Measurements from ENCODE around the gene CABP4.
A peak's percentile ranks its signal among the peaks of the same experiment; 100 is the strongest.
"Not testable (repeated sequence)": the region's sequence is repeated elsewhere in the genome, so short reads cannot be mapped to it uniquely, and the experiment has no call there.

CABP4 gene

DNA sequence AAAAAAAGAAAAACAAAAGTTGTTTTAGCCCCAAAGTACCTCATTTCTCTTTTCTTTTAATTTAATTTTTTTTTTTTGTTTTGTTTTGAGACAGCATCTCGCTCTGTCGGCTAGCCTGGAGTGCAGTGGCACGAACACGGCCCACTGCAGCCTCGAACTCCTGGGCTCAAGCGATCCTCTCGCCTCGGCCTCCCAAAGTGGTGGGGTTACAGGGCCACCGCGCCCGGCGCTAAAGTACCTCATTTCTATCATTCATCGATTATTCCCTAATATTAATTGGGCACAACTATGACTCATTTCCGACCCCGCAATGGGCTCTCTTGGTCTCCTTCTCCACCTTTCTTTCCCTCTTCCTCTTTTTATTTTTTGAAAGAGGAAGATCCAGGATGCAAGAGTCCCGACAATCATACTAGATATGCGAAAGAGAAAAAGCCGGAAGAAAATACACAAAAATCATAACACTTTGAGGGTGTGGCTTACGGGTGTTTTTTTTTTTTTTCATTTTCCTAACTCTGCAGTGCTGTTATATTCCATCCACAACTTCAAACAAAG, 27.2 kb downstream of the CABP4 start:
- Histone ChIP-seq H3K36me3 (ENCODE audit: low read depth) (peaks cover 1% of the 10 kb centered on the region; the same call in 1 of the 2 replicates), H3K27ac (ENCODE audit: poor library complexity, severe bottlenecking) (peak overlapping the region; percentile 40), H3K4me3 (ENCODE audit: severe bottlenecking) (peak overlapping the region; percentile 42), H3K9me3 (ENCODE audit: severe bottlenecking) (no peaks in the 10 kb centered on the region), H3K4me1 (ENCODE audit: insufficient read depth, poor library complexity, severe bottlenecking) (peaks cover 11% of the 10 kb centered on the region), H3K27me3 (ENCODE audit: insufficient read depth, poor library complexity, severe bottlenecking) (no peaks in the 10 kb centered on the region)
- ATAC-seq (ENCODE audit: low read depth) (no peak), DNase-seq (ENCODE audit: low spot score) (no peak)
- TF ChIP-seq, protein P1, sequence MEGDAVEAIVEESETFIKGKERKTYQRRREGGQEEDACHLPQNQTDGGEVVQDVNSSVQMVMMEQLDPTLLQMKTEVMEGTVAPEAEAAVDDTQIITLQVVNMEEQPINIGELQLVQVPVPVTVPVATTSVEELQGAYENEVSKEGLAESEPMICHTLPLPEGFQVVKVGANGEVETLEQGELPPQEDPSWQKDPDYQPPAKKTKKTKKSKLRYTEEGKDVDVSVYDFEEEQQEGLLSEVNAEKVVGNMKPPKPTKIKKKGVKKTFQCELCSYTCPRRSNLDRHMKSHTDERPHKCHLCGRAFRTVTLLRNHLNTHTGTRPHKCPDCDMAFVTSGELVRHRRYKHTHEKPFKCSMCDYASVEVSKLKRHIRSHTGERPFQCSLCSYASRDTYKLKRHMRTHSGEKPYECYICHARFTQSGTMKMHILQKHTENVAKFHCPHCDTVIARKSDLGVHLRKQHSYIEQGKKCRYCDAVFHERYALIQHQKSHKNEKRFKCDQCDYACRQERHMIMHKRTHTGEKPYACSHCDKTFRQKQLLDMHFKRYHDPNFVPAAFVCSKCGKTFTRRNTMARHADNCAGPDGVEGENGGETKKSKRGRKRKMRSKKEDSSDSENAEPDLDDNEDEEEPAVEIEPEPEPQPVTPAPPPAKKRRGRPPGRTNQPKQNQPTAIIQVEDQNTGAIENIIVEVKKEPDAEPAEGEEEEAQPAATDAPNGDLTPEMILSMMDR (IDR thresholded peaks at IDR 0.05; ENCODE audit: poor library complexity, severe bottlenecking), result no peak

GRCh38 chr11:67482827-67483798, 28.0 kb downstream of the CABP4 start, which contains the start of gene AIP:
Gene AIP (plus strand): TSS chr11:67483026. CDS start chr11:67483159, 133 bp downstream.
- Histone ChIP-seq H3K9me3 (ENCODE audit: severe bottlenecking) (no peaks in the 10 kb centered on the region), H3K27ac (ENCODE audit: poor library complexity, severe bottlenecking) (peak within 1 kb of the TSS; percentile 40), H3K27me3 (ENCODE audit: insufficient read depth, poor library complexity, severe bottlenecking) (no peaks in the 10 kb centered on the region), H3K4me1 (ENCODE audit: insufficient read depth, poor library complexity, severe bottlenecking) (peaks cover 11% of the 10 kb centered on the region), H3K4me3 (ENCODE audit: severe bottlenecking) (peak within 1 kb of the TSS; percentile 42), H3K36me3 (ENCODE audit: low read depth) (peaks cover 9% of the 10 kb centered on the region)
- TF ChIP-seq, protein P1 (IDR thresholded peaks at IDR 0.05; ENCODE audit: poor library complexity, severe bottlenecking), result no peak
- ATAC-seq (ENCODE audit: low read depth), result peak; percentile 99
- peak; percentile 95 for DNase-seq (ENCODE audit: low spot score)

- H3K4me1 ChIP-seq (ENCODE audit: insufficient read depth, poor library complexity, severe bottlenecking), result peaks cover 11% of the 10 kb centered on the region
- H3K9me3 ChIP-seq (ENCODE audit: severe bottlenecking), result no peaks in the 10 kb centered on the region
- ATAC-seq (ENCODE audit: low read depth) (no peak), DNase-seq (ENCODE audit: low spot score) (no peak)
- H3K36me3 ChIP-seq (ENCODE audit: low read depth), result peaks cover 10% of the 10 kb centered on the region
- peak overlapping the region; percentile 42 for H3K4me3 ChIP-seq (ENCODE audit: severe bottlenecking)
- H3K27me3 ChIP-seq (ENCODE audit: insufficient read depth, poor library complexity, severe bottlenecking), result no peaks in the 10 kb centered on the region
- TF ChIP-seq, protein P1 (IDR thresholded peaks at IDR 0.05; ENCODE audit: poor library complexity, severe bottlenecking), result no peak
- no peak overlapping the region for H3K27ac ChIP-seq (ENCODE audit: poor library complexity, severe bottlenecking)
Observed at GRCh38 chr11:67483831-67484665, 28.9 kb downstream of the CABP4 start.

DNA sequence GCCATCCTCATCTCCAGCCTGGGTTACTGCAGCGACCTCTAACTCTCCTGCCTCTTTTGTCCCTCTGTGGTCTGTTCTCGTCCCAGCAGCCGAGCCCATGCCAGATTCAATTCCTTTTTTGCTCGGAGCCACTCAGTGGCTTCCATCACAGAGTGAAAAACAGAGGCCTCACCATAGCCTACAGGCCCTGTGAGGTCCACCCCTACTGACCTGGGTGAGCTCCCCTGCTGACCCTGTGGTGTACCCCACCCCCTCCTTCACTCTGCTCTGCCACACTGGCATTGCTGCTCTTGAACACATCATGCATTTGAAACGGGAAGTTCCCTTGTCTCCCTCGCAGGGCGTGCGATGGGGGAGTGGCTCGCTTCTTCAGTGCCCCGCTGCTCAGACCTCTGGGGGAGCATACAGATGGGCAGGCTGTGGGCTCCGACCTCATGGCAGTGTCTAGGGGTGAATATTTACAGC, 29.7 kb downstream of the CABP4 start:
- peaks cover 11% of the 10 kb centered on the region for H3K4me1 ChIP-seq (ENCODE audit: insufficient read depth, poor library complexity, severe bottlenecking)
- no peak overlapping the region for H3K4me3 ChIP-seq (ENCODE audit: severe bottlenecking)
- TF ChIP-seq, protein P1 (IDR thresholded peaks at IDR 0.05; ENCODE audit: poor library complexity, severe bottlenecking), result no peak
- no peak for ATAC-seq (ENCODE audit: low read depth)
- H3K9me3 ChIP-seq (ENCODE audit: severe bottlenecking), result no peaks in the 10 kb centered on the region
- H3K27me3 ChIP-seq (ENCODE audit: insufficient read depth, poor library complexity, severe bottlenecking), result no peaks in the 10 kb centered on the region
- H3K27ac ChIP-seq (ENCODE audit: poor library complexity, severe bottlenecking), result no peak overlapping the region
- DNase-seq (ENCODE audit: low spot score), result no peak
- H3K36me3 ChIP-seq (ENCODE audit: low read depth), result peaks cover 10% of the 10 kb centered on the region

DNA sequence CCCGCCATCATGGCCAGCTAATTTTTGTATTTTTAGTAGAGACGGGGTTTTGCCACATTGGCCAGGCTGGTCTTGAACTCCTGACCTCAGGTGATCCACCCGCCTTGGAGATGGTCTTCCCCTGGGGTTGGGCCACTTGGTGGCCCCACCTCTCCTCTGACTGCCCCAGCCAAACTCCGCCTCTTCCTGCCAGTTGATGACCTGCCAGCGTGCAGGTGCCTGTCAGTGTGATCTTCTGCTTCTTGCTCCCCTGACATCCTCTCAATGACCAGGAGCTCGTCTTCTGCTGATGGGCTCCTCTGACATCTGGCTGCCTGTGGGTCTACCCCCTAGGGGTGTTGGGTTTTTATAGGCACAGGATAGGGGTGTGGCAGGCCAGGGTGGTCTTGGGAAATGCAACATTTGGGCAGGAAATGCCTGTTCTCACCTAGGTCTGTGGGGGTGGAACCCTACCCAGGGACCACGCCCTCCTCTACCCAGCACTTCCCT, 30.8 kb downstream of the CABP4 start:
- not testable (repeated sequence) for H3K27me3 ChIP-seq (ENCODE audit: insufficient read depth, poor library complexity, severe bottlenecking); H3K9me3 ChIP-seq (ENCODE audit: severe bottlenecking); ATAC-seq (ENCODE audit: low read depth); DNase-seq (ENCODE audit: low spot score); H3K27ac ChIP-seq (ENCODE audit: poor library complexity, severe bottlenecking); H3K4me3 ChIP-seq (ENCODE audit: severe bottlenecking)
- Histone ChIP-seq H3K4me1 (ENCODE audit: insufficient read depth, poor library complexity, severe bottlenecking) (peaks cover 11% of the 10 kb centered on the region), H3K36me3 (ENCODE audit: low read depth) (peaks cover 16% of the 10 kb centered on the region)

All from RWPE2 (cell line).